Breast epithelium (tissue), 4 donors: ENCODE data around the gene SPPL2B. TPM values are rescaled to one million over a fixed set of nuclear protein-coding genes. Genes with fewer than 3 reads are reported as not detected.
A peak's percentile ranks its signal among the peaks of the same experiment; 100 is the strongest.

Source experiments
- DNase-seq, 2 donors: peaks; one replicate each; pipeline ENCODE4 v3.0.0-alpha.2; 2019; ENCODE audit warnings: low spot score in 2 of 2
- H3K27ac ChIP-seq, 2 donors: fragments of 200-600 bp; sonication (generic) in 1 of 2; one replicate each; pipeline ENCODE4 v1.5.1; 2016 to 2019; ENCODE audit warnings: mild to moderate bottlenecking in 1 of 2
- H3K27me3 ChIP-seq, 2 donors: fragments of 200-600 bp; sonication (generic) in 1 of 2; one replicate each; pipeline versions ENCODE4 v1.5.1 to v1.6.0; 2017 to 2019; ENCODE audit warnings: control low read depth in 1 of 2, mild to moderate bottlenecking in 1 of 2
- H3K36me3 ChIP-seq: fragments of 200-600 bp; one replicate; pipeline ENCODE4 v1.5.1; 2019
- H3K4me1 ChIP-seq, 2 donors: fragments of 200-600 bp; sonication (generic); one replicate each; pipeline ENCODE4 v1.5.1; 2016 to 2019; ENCODE audit warnings: control low read depth in 1 of 2
- H3K4me3 ChIP-seq, 3 donors: fragments of 200-600 bp; sonication (generic); 1 replicate in 2 of 3; 2 replicates in 1 of 3; pipeline ENCODE4 v1.5.1; 2016 to 2019; ENCODE audit warnings: mild to moderate bottlenecking in 3 of 3, moderate library complexity in 2 of 3
- H3K9me3 ChIP-seq, 2 donors: fragments of 200-600 bp; sonication (generic) in 1 of 2; one replicate each; pipeline ENCODE4 v1.5.1; 2016 to 2019; ENCODE audit warnings: control low read depth in 1 of 2
- CTCF ChIP-seq, 3 donors: fragments of 450-650 bp; IDR thresholded peaks; one replicate each; pipeline ENCODE4 v1.5.1; 2016 to 2017; ENCODE audit warnings: antibody characterized with exemption in 3 of 3, mild to moderate bottlenecking in 3 of 3, moderate library complexity in 3 of 3
- POLR2A ChIP-seq: fragments of 450-650 bp; IDR thresholded peaks from one replicate; pipeline ENCODE4 v1.6.1; 2016; ENCODE audit warnings: antibody characterized with exemption, mild to moderate bottlenecking, moderate library complexity
- POLR2AphosphoS5 ChIP-seq, 3 donors: sonication (generic); formaldehyde crosslinking; IDR thresholded peaks; one replicate each; pipeline ENCODE4 v1.6.1; 2017; ENCODE audit warnings: antibody characterized with exemption in 3 of 3
- intact Hi-C: fragments of 100-400 bp; cut with DNase I; formaldehyde crosslinking; loops from one replicate; pipeline ENCODE4 v1.15.1; 2023; ENCODE audit warnings: low total_unique reads
- total RNA-seq, 3 donors: library from RNA; depleted of rRNA; stranded (reverse); fragments of >200 nt; gene quantifications; one replicate each; pipeline ENCODE4 v1.1.0, GENCODE V29; 2016

The SPPL2B gene
- total RNA-seq, 3 donors from 2014 or later, result 23.5 to 61.2 (median 49.8) TPM

GRCh38 chr19:2385053-2385721 lies 56.7 kb downstream of the SPPL2B start:
- Histone ChIP-seq H3K36me3 (no peaks in the 10 kb centered on the region), H3K27me3 (no peaks in the 10 kb centered on the region), H3K4me3 (peak overlapping the region in 2 of 3 donors; percentile 30 to 57), H3K9me3 (peaks cover 0 to 7% of the 10 kb centered on the region in 2 donors), H3K27ac (no peak overlapping the region), H3K4me1 (no peaks in the 10 kb centered on the region)
- DNase-seq, result peak; percentile 66 to 78
- intact Hi-C loops, result no loop called here
- no peak for TF ChIP-seq CTCF (IDR thresholded peaks at IDR 0.05)
- TF ChIP-seq POLR2A, result no peak
- TF ChIP-seq POLR2AphosphoS5 (IDR thresholded peaks at IDR 0.05), result no peak

DNA sequence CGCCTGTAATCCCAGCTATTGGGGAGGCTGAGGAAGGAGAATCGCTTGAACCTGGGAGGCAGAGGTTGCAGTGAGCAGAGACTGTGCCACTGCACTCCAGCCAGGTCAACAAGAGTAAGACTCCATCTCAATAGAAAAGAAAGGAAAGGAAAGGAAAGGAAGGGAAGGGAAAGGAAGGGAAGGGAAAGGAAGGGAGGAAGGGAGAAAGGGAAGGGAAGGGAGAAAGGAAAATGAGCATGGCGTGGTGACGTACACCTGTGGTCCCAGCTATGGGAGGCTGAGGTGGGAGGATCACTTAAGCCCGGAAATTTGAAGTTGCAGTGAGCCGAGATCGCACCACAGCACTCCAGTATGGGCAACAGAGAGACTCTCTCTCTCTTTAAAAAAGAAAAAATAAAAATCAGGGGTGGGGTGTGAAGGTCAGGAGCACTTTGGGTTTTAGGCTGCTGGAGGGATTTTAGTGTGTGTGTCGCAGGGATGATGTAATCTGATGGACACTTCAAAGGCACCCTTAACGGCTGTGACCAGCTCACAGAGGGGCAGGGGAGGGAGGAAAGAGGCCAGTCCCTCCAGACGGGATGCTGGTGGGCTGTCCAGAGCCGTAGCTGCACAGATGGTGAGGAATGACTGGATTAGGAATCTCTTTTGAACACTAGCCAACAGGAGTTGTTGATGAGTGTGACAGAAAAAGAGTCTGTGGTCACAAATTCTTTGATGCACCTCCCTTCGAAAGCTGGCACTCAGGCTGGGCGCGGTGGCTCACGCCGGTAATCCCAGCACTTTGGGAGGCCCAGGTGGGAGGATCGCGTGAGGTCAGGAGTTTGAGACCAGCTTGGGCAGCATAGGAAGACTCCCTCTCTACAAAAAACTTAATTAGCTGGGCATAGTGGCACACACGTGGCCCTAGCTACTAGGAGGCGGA lies 59.1 kb downstream of the SPPL2B start:
- no peak for DNase-seq
- H3K4me3 ChIP-seq, result no peak overlapping the region
- no peaks in the 10 kb centered on the region for H3K4me1 ChIP-seq
- intact Hi-C loops, result no loop called here
- no peak overlapping the region for H3K27ac ChIP-seq
- H3K9me3 ChIP-seq, result no peaks in the 10 kb centered on the region
- H3K27me3 ChIP-seq, result no peaks in the 10 kb centered on the region
- no peaks in the 10 kb centered on the region for H3K36me3 ChIP-seq
- TF ChIP-seq CTCF (IDR thresholded peaks at IDR 0.05) (no peak), POLR2AphosphoS5 (IDR thresholded peaks at IDR 0.05) (no peak), POLR2A (no peak)

GRCh38 chr19:2389594-2389993 lies 61.1 kb downstream of the SPPL2B start:
- Histone ChIP-seq H3K4me1 (no peaks in the 10 kb centered on the region), H3K36me3 (no peaks in the 10 kb centered on the region), H3K4me3 (no peak overlapping the region), H3K9me3 (no peaks in the 10 kb centered on the region), H3K27me3 (no peaks in the 10 kb centered on the region), H3K27ac (no peak overlapping the region)
- no peak for TF ChIP-seq POLR2AphosphoS5 (IDR thresholded peaks at IDR 0.05)
- no peak for TF ChIP-seq POLR2A
- no peak for TF ChIP-seq CTCF (IDR thresholded peaks at IDR 0.05)
- intact Hi-C loops, result no loop called here
- DNase-seq, result no peak

DNA sequence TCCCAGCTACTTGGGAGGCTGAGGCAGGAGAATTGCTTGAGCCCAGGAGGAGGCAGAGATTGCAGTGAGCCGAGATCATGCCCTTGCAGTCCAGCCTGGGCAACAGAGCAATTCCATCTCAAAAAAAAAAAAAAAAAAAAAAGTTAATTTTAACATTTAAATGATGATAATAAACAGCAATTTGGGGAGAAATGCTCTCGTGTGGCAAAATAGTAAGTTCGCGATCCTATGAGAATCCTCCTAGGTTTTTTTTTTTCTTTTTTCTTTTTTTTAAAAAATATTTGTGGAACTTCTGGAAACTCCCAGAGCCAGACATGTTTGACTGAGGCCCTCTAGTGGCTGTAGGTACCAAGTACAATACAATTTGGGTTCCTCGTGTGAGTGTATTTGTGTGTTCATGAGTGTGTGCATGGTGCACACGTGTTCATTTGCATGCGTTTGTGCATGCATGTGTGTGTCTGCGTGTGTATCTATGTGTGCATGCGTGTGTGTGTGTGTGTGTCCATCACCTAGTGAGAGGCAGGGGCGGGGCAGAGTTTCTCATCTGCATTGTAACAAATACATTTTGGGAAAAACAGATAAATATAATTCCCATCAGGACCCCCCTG lies 62.7 kb downstream of the SPPL2B start:
- intact Hi-C loops, result no loop called here

More for the DNA sequence above, 62.7 kb downstream of the SPPL2B start:
- no peak overlapping the region for H3K27ac ChIP-seq
- DNase-seq, result no peak
- no peaks in the 10 kb centered on the region for H3K27me3 ChIP-seq
- no peaks in the 10 kb centered on the region for H3K36me3 ChIP-seq
- no peak overlapping the region for H3K4me3 ChIP-seq
- no peaks in the 10 kb centered on the region for H3K9me3 ChIP-seq
- no peaks in the 10 kb centered on the region for H3K4me1 ChIP-seq
- no peak for TF ChIP-seq POLR2AphosphoS5 (IDR thresholded peaks at IDR 0.05)
- TF ChIP-seq CTCF (IDR thresholded peaks at IDR 0.05), result peak; percentile 68 to 84 (median 81)
